ENCODE measurements around the gene ZNF492.
"Not testable (repeated sequence)": the region's sequence is repeated elsewhere in the genome, so short reads cannot be mapped to it uniquely, and the experiment has no call there.

ZNF492 gene

GRCh38 chr19:22633706-22634449, at the start of gene ZNF492:
ZNF492 (plus strand) TSS chr19:22634324; CDS start chr19:22653400, 19,076 bp downstream.
- H3K4me1 Mint-ChIP-seq, H3K36me3 Mint-ChIP-seq, H3K27me3 Mint-ChIP-seq: not testable (repeated sequence)
- Mint-ChIP-seq H3K27ac (peak within 1 kb of the TSS; percentile 86), H3K4me3 (peak within 1 kb of the TSS; percentile 90), H3K9me3 (peaks cover 16% of the 10 kb centered on the region)
- peak; percentile 88 for DNase-seq
- CTCF ChIA-PET = interaction anchor here (0.6 kb wide), 1 partner anchor 761 kb away, joined by 3 read pairs; the partner anchor contains the start of gene ZNF91

GRCh38 chr19:22595422-22595821, 38.7 kb upstream of the ZNF492 start:
- no peak overlapping the region for H3K4me3 Mint-ChIP-seq
- H3K36me3 Mint-ChIP-seq = no peaks in the 10 kb centered on the region
- H3K9me3 Mint-ChIP-seq = peaks cover 42% of the 10 kb centered on the region
- no peaks in the 10 kb centered on the region for H3K4me1 Mint-ChIP-seq
- no peak overlapping the region for H3K27ac Mint-ChIP-seq
- H3K27me3 Mint-ChIP-seq = no peaks in the 10 kb centered on the region
- CTCF ChIA-PET = no interaction called here
- DNase-seq = no peak

- Mint-ChIP-seq H3K27ac (no peak overlapping the region), H3K4me1 (no peaks in the 10 kb centered on the region), H3K4me3 (no peak overlapping the region), H3K9me3 (peaks cover 46% of the 10 kb centered on the region), H3K36me3 (no peaks in the 10 kb centered on the region), H3K27me3 (no peaks in the 10 kb centered on the region)
- no peak for DNase-seq
- CTCF ChIA-PET = no interaction called here
Measured at GRCh38 chr19:22595918-22596341, 38.2 kb upstream of the ZNF492 start.

- Mint-ChIP-seq H3K36me3 (no peaks in the 10 kb centered on the region), H3K9me3 (peaks cover 41% of the 10 kb centered on the region), H3K27me3 (no peaks in the 10 kb centered on the region), H3K4me1 (no peaks in the 10 kb centered on the region), H3K4me3 (no peak overlapping the region), H3K27ac (no peak overlapping the region)
- CTCF ChIA-PET = no interaction called here
- DNase-seq = no peak
Measured at GRCh38 chr19:22600690-22601648, 33.2 kb upstream of the ZNF492 start.

GRCh38 chr19:22601906-22602630, 32.1 kb upstream of the ZNF492 start:
- no peaks in the 10 kb centered on the region for H3K4me1 Mint-ChIP-seq
- no peaks in the 10 kb centered on the region for H3K27me3 Mint-ChIP-seq
- no peak for DNase-seq
- peaks cover 50% of the 10 kb centered on the region for H3K9me3 Mint-ChIP-seq
- no peak overlapping the region for H3K27ac Mint-ChIP-seq
- H3K36me3 Mint-ChIP-seq = no peaks in the 10 kb centered on the region
- CTCF ChIA-PET = no interaction called here
- H3K4me3 Mint-ChIP-seq = no peak overlapping the region

- H3K4me3 Mint-ChIP-seq = no peak overlapping the region
- no peak for DNase-seq
- no peaks in the 10 kb centered on the region for H3K36me3 Mint-ChIP-seq
- H3K4me1 Mint-ChIP-seq = no peaks in the 10 kb centered on the region
- H3K27ac Mint-ChIP-seq = no peak overlapping the region
- CTCF ChIA-PET = no interaction called here
- peaks cover 55% of the 10 kb centered on the region for H3K9me3 Mint-ChIP-seq
- no peaks in the 10 kb centered on the region for H3K27me3 Mint-ChIP-seq
Measured at GRCh38 chr19:22602631-22603272, 31.4 kb upstream of the ZNF492 start.

- no peak overlapping the region for H3K27ac Mint-ChIP-seq
- no peaks in the 10 kb centered on the region for H3K4me1 Mint-ChIP-seq
- H3K36me3 Mint-ChIP-seq = no peaks in the 10 kb centered on the region
- no peak overlapping the region for H3K4me3 Mint-ChIP-seq
- H3K27me3 Mint-ChIP-seq = no peaks in the 10 kb centered on the region
- CTCF ChIA-PET = no interaction called here
- H3K9me3 Mint-ChIP-seq = peaks cover 50% of the 10 kb centered on the region
- no peak for DNase-seq
Measured at GRCh38 chr19:22603518-22604440, 30.3 kb upstream of the ZNF492 start.

GRCh38 chr19:22604571-22605274, 29.4 kb upstream of the ZNF492 start:
- CTCF ChIA-PET = no interaction called here
- H3K4me1 Mint-ChIP-seq = no peaks in the 10 kb centered on the region
- no peak overlapping the region for H3K27ac Mint-ChIP-seq
- H3K9me3 Mint-ChIP-seq = peaks cover 48% of the 10 kb centered on the region
- no peak overlapping the region for H3K4me3 Mint-ChIP-seq
- no peaks in the 10 kb centered on the region for H3K27me3 Mint-ChIP-seq
- DNase-seq = no peak
- H3K36me3 Mint-ChIP-seq = no peaks in the 10 kb centered on the region

- no peaks in the 10 kb centered on the region for H3K27me3 Mint-ChIP-seq
- peaks cover 50% of the 10 kb centered on the region for H3K9me3 Mint-ChIP-seq
Measured at GRCh38 chr19:22605275-22606211, 28.6 kb upstream of the ZNF492 start.

GRCh38 chr19:22606212-22606553, 27.9 kb upstream of the ZNF492 start:
- Mint-ChIP-seq H3K27ac (no peak overlapping the region), H3K27me3 (no peaks in the 10 kb centered on the region), H3K4me3 (no peak overlapping the region), H3K4me1 (no peaks in the 10 kb centered on the region), H3K36me3 (no peaks in the 10 kb centered on the region), H3K9me3 (peaks cover 47% of the 10 kb centered on the region)
- CTCF ChIA-PET = no interaction called here
- no peak for DNase-seq

More at GRCh38 chr19:22605275-22606211, 28.6 kb upstream of the ZNF492 start:
- DNase-seq = no peak
- CTCF ChIA-PET = no interaction called here
- Mint-ChIP-seq H3K4me1 (no peaks in the 10 kb centered on the region), H3K36me3 (no peaks in the 10 kb centered on the region), H3K27ac (no peak overlapping the region), H3K4me3 (no peak overlapping the region)

- Mint-ChIP-seq H3K27me3 (no peaks in the 10 kb centered on the region), H3K9me3 (peaks cover 51% of the 10 kb centered on the region), H3K4me1 (no peaks in the 10 kb centered on the region), H3K27ac (no peak overlapping the region), H3K4me3 (no peak overlapping the region), H3K36me3 (no peaks in the 10 kb centered on the region)
- CTCF ChIA-PET = no interaction called here
- no peak for DNase-seq
Measured at GRCh38 chr19:22606954-22607652, 27.0 kb upstream of the ZNF492 start.

Data from activated naive CD4-positive, alpha-beta T cell treated with anti-CD3 and anti-CD28 coated beads, Interleukin-2, amount 10 ng/mL, durations not matched to agents 7 days and 5 days (primary cell).